ENCODE results near the gene EFHD2.

Gene EFHD2

GRCh38 chr1:15401391-15402055, 8.2 kb upstream of the EFHD2 start:
- ATAC-seq, result no peak
- TF ChIP-seq ZFP3 (CRISPR knock-in tag; IDR thresholded peaks at IDR 0.05), result no peak
- TF ChIP-seq ISL1 (CRISPR knock-in tag; IDR thresholded peaks at IDR 0.05), result no peak
- TF ChIP-seq ZC3H10 (CRISPR knock-in tag; IDR thresholded peaks at IDR 0.05), result no peak
- TF ChIP-seq SNAI2 (CRISPR knock-in tag; IDR thresholded peaks at IDR 0.05), result no peak
- TF ChIP-seq BACH2 (CRISPR knock-in tag; IDR thresholded peaks at IDR 0.05; ENCODE audit: borderline replicate concordance), result no peak
- TF ChIP-seq CREB5 (CRISPR knock-in tag; IDR thresholded peaks at IDR 0.05; ENCODE audit: low read depth), result no peak

GRCh38 chr1:15402809-15403450, 6.8 kb upstream of the EFHD2 start:
- ATAC-seq, result no peak
- no peak for TF ChIP-seq CREB5 (CRISPR knock-in tag; IDR thresholded peaks at IDR 0.05; ENCODE audit: low read depth)
- TF ChIP-seq ZNF8 (CRISPR knock-in tag; IDR thresholded peaks at IDR 0.05), result no peak
- no peak for TF ChIP-seq TOX (CRISPR knock-in tag; IDR thresholded peaks at IDR 0.05; ENCODE audit: borderline replicate concordance)
- no peak for TF ChIP-seq TSHZ2 (CRISPR knock-in tag; IDR thresholded peaks at IDR 0.05)
- no peak for TF ChIP-seq ARNTL (CRISPR knock-in tag; IDR thresholded peaks at IDR 0.05; ENCODE audit: borderline replicate concordance, low read depth)
- TF ChIP-seq POU6F1 (CRISPR knock-in tag; IDR thresholded peaks at IDR 0.05; ENCODE audit: borderline replicate concordance, low read depth), result no peak
- TF ChIP-seq ZC3H10 (CRISPR knock-in tag; IDR thresholded peaks at IDR 0.05), result no peak
- TF ChIP-seq SNAI2 (CRISPR knock-in tag; IDR thresholded peaks at IDR 0.05), result no peak
- TF ChIP-seq CSDC2 (CRISPR knock-in tag; IDR thresholded peaks at IDR 0.05), result no peak
- TF ChIP-seq ZFP30 (CRISPR knock-in tag; IDR thresholded peaks at IDR 0.05), result no peak
- TF ChIP-seq ZNF565 (CRISPR knock-in tag; conservative IDR thresholded peaks at IDR 0.05; ENCODE audit: low read depth), result no peak
- no peak for TF ChIP-seq GLIS3 (CRISPR knock-in tag; IDR thresholded peaks at IDR 0.05)
- TF ChIP-seq ISL1 (CRISPR knock-in tag; IDR thresholded peaks at IDR 0.05), result no peak
- no peak for TF ChIP-seq CSRNP3 (CRISPR knock-in tag; IDR thresholded peaks at IDR 0.05)
- TF ChIP-seq ZNF70 (CRISPR knock-in tag; IDR thresholded peaks at IDR 0.05), result no peak
- TF ChIP-seq RARB (CRISPR knock-in tag; IDR thresholded peaks at IDR 0.05), result no peak
- no peak for TF ChIP-seq OSR1 (CRISPR knock-in tag; IDR thresholded peaks at IDR 0.05)

- no peak for ATAC-seq
- TF ChIP-seq ZNF565 (CRISPR knock-in tag; conservative IDR thresholded peaks at IDR 0.05; ENCODE audit: low read depth) (no peak), ZC3H10 (CRISPR knock-in tag; IDR thresholded peaks at IDR 0.05) (no peak), ZNF8 (CRISPR knock-in tag; IDR thresholded peaks at IDR 0.05) (no peak), TCF4 (CRISPR knock-in tag; IDR thresholded peaks at IDR 0.05; ENCODE audit: borderline replicate concordance) (no peak), ESRRG (CRISPR knock-in tag; IDR thresholded peaks at IDR 0.05) (no peak), PPARA (CRISPR knock-in tag; IDR thresholded peaks at IDR 0.05; ENCODE audit: borderline replicate concordance) (no peak), CREB5 (CRISPR knock-in tag; IDR thresholded peaks at IDR 0.05; ENCODE audit: low read depth) (no peak), SNAI2 (CRISPR knock-in tag; IDR thresholded peaks at IDR 0.05) (no peak), BACH2 (CRISPR knock-in tag; IDR thresholded peaks at IDR 0.05; ENCODE audit: borderline replicate concordance) (no peak), POU6F1 (CRISPR knock-in tag; IDR thresholded peaks at IDR 0.05; ENCODE audit: borderline replicate concordance, low read depth) (no peak), CSDC2 (CRISPR knock-in tag; IDR thresholded peaks at IDR 0.05) (no peak), ZFP30 (CRISPR knock-in tag; IDR thresholded peaks at IDR 0.05) (no peak), TOX (CRISPR knock-in tag; IDR thresholded peaks at IDR 0.05; ENCODE audit: borderline replicate concordance) (no peak), ZNF70 (CRISPR knock-in tag; IDR thresholded peaks at IDR 0.05) (no peak)
These were observed 5.6 kb upstream of the EFHD2 start for GRCh38 chr1:15403962-15404580.

Measured in SK-N-SH treated with all-trans-retinoic acid at 6 μM for 48 hours (cell line).